HG03575 (cell line): ENCODE results near the gene ZNF544.

ENCODE experiments used
- ATAC-seq: cut with Tn5 transposase; IDR thresholded peaks from one replicate; pipeline ENCODE4 v1.9.1; 2021; ENCODE audit not compliant: unreplicated experiment, insufficient number of reproducible peaks, low FRiP score; ENCODE audit errors: extremely low read depth

The ZNF544 gene

GRCh38 chr19:58228585-58229254 lies at the start of gene ZNF544:
Gene ZNF544 (plus strand): TSS chr19:58228914. CDS start chr19:58244024, 15,110 bp downstream.
- no peak for ATAC-seq

- no peak for ATAC-seq
Measured at GRCh38 chr19:58181902-58182576, 46.7 kb upstream of the ZNF544 start.

GRCh38 chr19:58182577-58182988 lies 46.1 kb upstream of the ZNF544 start:
- ATAC-seq, result no peak

- ATAC-seq, result no peak
Measured at GRCh38 chr19:58182989-58183816, 45.5 kb upstream of the ZNF544 start, which contains the start of gene ZNF274. Gene ZNF274 (plus strand): TSS chr19:58183061. CDS start chr19:58183966, 905 bp downstream.

- no peak for ATAC-seq
Measured at GRCh38 chr19:58183817-58184215, 44.9 kb upstream of the ZNF544 start.

- ATAC-seq, result no peak
Measured at GRCh38 chr19:58196901-58197616, 31.7 kb upstream of the ZNF544 start.

GRCh38 chr19:58203814-58204475 lies 24.8 kb upstream of the ZNF544 start:
- no peak for ATAC-seq

GRCh38 chr19:58204566-58204965 lies 24.1 kb upstream of the ZNF544 start:
- ATAC-seq, result no peak

- no peak for ATAC-seq
Measured at GRCh38 chr19:58209577-58209976, 19.1 kb upstream of the ZNF544 start.

- ATAC-seq, result no peak
Measured at GRCh38 chr19:58212336-58213074, 16.2 kb upstream of the ZNF544 start.

- no peak for ATAC-seq
Measured at GRCh38 chr19:58213075-58213369, 15.7 kb upstream of the ZNF544 start.

GRCh38 chr19:58217069-58217481 lies 11.6 kb upstream of the ZNF544 start:
- no peak for ATAC-seq

GRCh38 chr19:58217607-58218391 lies 10.9 kb upstream of the ZNF544 start:
- no peak for ATAC-seq

- ATAC-seq, result no peak
Measured at GRCh38 chr19:58218899-58219298, 9.8 kb upstream of the ZNF544 start.

GRCh38 chr19:58227964-58228584 lies 640 bp upstream of the ZNF544 start:
- ATAC-seq, result no peak

GRCh38 chr19:58229255-58229639 lies 533 bp downstream of the ZNF544 start:
- no peak for ATAC-seq

GRCh38 chr19:58237324-58237723 lies 8.6 kb downstream of the ZNF544 start:
- ATAC-seq, result no peak
